ENCODE measurements around the gene UBE2E2. TPM values are rescaled to one million over a fixed set of nuclear protein-coding genes. Genes with fewer than 3 reads are reported as not detected.

Gene UBE2E2
- total and polyA plus RNA-seq, 2 of the 13 experiments (the other 11 are each of a cell fraction or from before 2014, with no cell fraction given) = 0.77 to 1.5 TPM

- no peak overlapping the region for H2AFZ ChIP-seq (ENCODE audit: low read length)
- no peak for ATAC-seq
- no peaks in the 10 kb centered on the region for H4K20me1 ChIP-seq (ENCODE audit: insufficient read depth, low read length)
- no peaks in the 10 kb centered on the region for H3K4me1 ChIP-seq (ENCODE audit: insufficient read depth, low read length)
- ChIA-PET POLR2A (no interaction called here), CTCF (ENCODE audit: low intra/inter-chr PET ratio, low total read pairs) (no interaction called here)
- no peak overlapping the region for H3K27ac ChIP-seq (ENCODE audit: extremely low read length, insufficient read depth, low read length)
- H3K4me2 ChIP-seq (ENCODE audit: low read depth, low read length) = no peak overlapping the region
- H3K9ac ChIP-seq (ENCODE audit: insufficient read depth, low read depth, low read length) = no peak overlapping the region
- no peak for DNase-seq (ENCODE audit: low spot score)
- H3K4me3 ChIP-seq (replicated peaks in 1 of 3; ENCODE audit: insufficient read depth in 1 of 3, low read depth in 2 of 3, low read length in 3 of 3) = no peak overlapping the region
- no peaks in the 10 kb centered on the region for H3K27me3 ChIP-seq (ENCODE audit: control insufficient read depth in 1 of 2, insufficient read depth in 2 of 2, low read length in 2 of 2)
- WGBS (ENCODE audit: low lambda C conversion rate) = 35% methylated on average over 5 of the region's 5 CpGs
- intact Hi-C loops (cut with micrococcal nuclease; ENCODE audit: unreplicated experiment) (no loop called here), in situ Hi-C loops (cut with HindIII; ENCODE audit: extremely low pct_ligation_motif_present, low pct_unique_long_range_greater_than_20kb) (no loop called here)
- no TSS peak for BruUV-seq (replicated peaks)
- H3K79me2 ChIP-seq (ENCODE audit: insufficient read depth, low read length) = no peaks in the 10 kb centered on the region
- H3K36me3 ChIP-seq (replicated peaks in 1 of 2; ENCODE audit: control insufficient read depth in 1 of 2, insufficient read depth in 2 of 2, low read length in 2 of 2) = no peaks in the 10 kb centered on the region
- TF ChIP-seq ZNF720 (CRISPR knock-in tag; IDR thresholded peaks at IDR 0.05) (no peak), IRF9 (CRISPR knock-in tag; IDR thresholded peaks at IDR 0.05; ENCODE audit: borderline replicate concordance) (no peak), ZC3H13 (CRISPR knock-in tag; IDR thresholded peaks at IDR 0.05) (no peak), ZNF460 (CRISPR knock-in tag; IDR thresholded peaks at IDR 0.05; ENCODE audit: borderline replicate concordance) (no peak), FOXO4 (CRISPR knock-in tag; conservative IDR thresholded peaks at IDR 0.05) (no peak), CBFB (CRISPR knock-in tag; IDR thresholded peaks at IDR 0.05) (no peak), MAFG (CRISPR knock-in tag; IDR thresholded peaks at IDR 0.05) (no peak), DZIP1 (CRISPR knock-in tag; IDR thresholded peaks at IDR 0.05) (no peak), DBP (CRISPR knock-in tag; IDR thresholded peaks at IDR 0.05; ENCODE audit: not compliant biosample characterization) (no peak), IKZF5 (CRISPR knock-in tag; IDR thresholded peaks at IDR 0.05) (no peak), ZNF30 (CRISPR knock-in tag; IDR thresholded peaks at IDR 0.05) (no peak), ZNF891 (CRISPR knock-in tag; IDR thresholded peaks at IDR 0.05) (no peak), KDM3A (CRISPR knock-in tag; IDR thresholded peaks at IDR 0.05; ENCODE audit: low read depth) (no peak), ZNF556 (CRISPR knock-in tag; IDR thresholded peaks at IDR 0.05; ENCODE audit: borderline replicate concordance) (no peak)
- no peaks in the 10 kb centered on the region for H3K9me3 ChIP-seq (ENCODE audit: low read length)
- FAIRE-seq = no peak
Observed at GRCh38 chr3:23592961-23593931, 390.1 kb downstream of the UBE2E2 start.

Measured in HepG2 (cell line).